GM12801 (cell line): ENCODE measurements around the gene COL1A1.

ENCODE experiments used
- TF ChIP-seq, protein P1 (sequence below): IDR thresholded peaks from one replicate; pipeline ENCODE4 v1.5.1; 2011; ENCODE audit warnings: control low read depth; ENCODE audit not compliant: insufficient read length; ENCODE audit errors: extremely low read depth

The COL1A1 gene

DNA sequence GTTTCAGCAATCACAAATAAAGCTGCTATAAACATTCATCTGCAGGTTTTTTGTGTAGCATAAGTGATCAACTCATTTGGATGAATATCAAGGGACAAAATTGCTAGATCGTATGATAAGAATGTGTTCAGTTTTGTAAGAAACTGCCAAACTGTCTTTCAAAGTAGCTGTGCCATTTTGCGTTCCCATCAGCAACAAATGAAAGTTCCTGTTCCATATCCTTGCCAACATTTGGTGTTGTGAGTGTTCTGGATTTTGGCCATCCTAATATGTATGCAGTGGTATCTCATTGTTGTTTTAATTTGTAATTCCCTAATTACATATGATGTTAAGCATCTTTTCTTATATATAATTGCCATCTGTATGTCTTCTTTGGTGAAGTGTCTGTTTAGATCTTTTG, 36.5 kb upstream of the COL1A1 start:
- TF ChIP-seq, protein P1, sequence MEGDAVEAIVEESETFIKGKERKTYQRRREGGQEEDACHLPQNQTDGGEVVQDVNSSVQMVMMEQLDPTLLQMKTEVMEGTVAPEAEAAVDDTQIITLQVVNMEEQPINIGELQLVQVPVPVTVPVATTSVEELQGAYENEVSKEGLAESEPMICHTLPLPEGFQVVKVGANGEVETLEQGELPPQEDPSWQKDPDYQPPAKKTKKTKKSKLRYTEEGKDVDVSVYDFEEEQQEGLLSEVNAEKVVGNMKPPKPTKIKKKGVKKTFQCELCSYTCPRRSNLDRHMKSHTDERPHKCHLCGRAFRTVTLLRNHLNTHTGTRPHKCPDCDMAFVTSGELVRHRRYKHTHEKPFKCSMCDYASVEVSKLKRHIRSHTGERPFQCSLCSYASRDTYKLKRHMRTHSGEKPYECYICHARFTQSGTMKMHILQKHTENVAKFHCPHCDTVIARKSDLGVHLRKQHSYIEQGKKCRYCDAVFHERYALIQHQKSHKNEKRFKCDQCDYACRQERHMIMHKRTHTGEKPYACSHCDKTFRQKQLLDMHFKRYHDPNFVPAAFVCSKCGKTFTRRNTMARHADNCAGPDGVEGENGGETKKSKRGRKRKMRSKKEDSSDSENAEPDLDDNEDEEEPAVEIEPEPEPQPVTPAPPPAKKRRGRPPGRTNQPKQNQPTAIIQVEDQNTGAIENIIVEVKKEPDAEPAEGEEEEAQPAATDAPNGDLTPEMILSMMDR, result no peak

GRCh38 chr17:50234581-50234980, 33.1 kb upstream of the COL1A1 start:
- TF ChIP-seq, protein P1, result no peak

DNA sequence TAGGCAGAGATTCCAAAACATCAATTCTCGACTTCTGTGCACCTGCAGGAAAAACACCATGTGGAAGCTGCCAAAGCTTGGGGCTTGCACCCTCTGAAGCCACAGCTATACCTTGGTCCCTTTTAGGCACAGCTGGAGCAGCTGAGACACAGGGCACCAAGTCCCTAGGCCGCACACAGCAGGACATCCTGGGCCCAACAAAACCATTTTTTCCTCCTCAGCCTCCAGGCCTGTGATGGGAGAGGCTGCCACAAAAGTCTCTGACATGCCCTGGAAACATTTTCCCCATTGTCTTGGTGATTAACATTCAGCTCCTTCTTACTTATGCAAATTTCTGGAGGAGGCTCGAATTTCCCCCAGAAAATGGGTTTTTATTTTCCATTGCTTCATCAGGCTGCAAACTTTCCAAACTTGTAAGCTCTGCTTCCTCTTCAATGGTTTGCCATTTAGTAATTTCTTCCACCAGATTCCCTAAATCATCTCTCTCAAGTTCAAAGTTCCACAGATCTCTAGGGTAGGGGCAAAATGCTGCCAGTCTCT, 24.3 kb upstream of the COL1A1 start:
- TF ChIP-seq, protein P1, result no peak

DNA sequence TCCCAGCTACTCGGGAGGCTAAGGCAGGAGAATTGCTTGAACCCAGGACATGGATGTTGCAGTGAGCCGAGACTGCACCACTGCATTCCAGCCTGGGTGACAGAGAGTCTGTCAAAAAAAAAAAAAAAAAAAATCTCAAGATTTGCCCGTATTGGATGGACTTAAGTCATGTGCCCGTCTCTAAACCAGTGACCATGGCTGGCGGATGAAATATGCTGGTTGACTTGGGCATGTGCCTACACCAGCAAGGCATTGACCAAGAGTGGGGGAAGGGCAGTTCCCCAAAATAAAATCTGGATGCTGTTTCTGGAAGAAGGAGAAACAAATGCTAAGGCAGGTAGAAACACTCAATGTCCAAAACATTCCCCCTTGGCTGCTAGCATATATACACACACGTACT, 21.5 kb upstream of the COL1A1 start:
- TF ChIP-seq, protein P1, result no peak

GRCh38 chr17:50221864-50222545, 20.6 kb upstream of the COL1A1 start:
- TF ChIP-seq, protein P1, result no peak

DNA sequence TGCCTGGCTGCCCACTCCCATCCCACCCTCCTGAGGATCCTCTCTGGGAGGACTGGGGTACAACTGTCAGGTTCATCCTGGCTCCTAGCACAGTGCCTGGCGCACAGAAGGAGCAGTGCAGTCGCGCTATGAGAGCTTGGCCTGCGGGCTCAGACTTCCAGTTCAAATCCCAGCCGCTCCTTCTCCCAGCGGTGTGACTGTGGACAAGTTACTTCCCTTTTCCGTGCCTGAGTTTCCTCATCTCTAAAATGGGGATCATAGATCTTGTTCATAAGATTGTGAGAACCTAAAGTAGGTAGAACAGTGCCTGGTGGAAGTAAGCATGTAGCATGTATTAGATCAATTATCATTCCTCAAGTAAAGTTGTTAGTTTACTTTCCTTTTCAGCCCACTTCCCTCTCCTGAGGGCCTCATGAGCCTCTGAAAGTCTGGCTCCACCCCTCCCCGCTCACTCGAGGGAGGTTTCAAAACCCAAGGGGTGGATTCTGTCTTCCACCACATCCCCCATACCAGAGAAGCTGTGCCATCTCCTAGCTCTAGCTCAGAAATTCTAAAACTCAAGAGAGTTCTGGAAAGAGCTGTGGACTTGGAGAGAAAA, 19.9 kb upstream of the COL1A1 start:
- TF ChIP-seq, protein P1, result no peak

DNA sequence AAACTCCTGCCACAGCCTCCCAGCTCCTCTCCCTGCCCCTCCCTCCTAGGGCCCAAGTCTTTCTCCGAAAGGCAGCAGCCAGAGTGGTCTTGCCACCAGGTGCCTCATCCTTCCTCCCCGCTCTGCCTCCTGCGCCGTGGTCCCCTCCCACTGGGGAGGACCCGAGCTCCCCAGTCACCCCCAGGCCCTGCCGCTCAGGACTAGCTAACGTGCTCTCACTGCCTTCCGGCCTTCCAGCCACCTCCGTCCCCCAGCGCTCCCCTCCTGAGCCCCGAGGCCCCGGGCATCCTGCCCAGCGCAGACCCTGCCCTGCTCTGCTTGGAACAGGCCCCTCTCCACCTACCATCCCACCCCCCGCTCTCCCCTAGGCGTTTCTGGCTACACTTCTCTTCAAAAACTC, 19.4 kb upstream of the COL1A1 start:
- TF ChIP-seq, protein P1, result no peak
